Gastrocnemius medialis (tissue), 4 donors: ENCODE data around the gene NADSYN1.

Source experiments
- POLR2A ChIP-seq, 2 donors: fragments of 450-650 bp; IDR thresholded peaks; one replicate each; pipeline ENCODE4 v1.6.1; 2017; ENCODE audit warnings: antibody characterized with exemption in 2 of 2, mild to moderate bottlenecking in 2 of 2, moderate library complexity in 2 of 2
- TF ChIP-seq, protein P1 (sequence below), 5 experiments: fragments of 450-650 bp in 3 of 5; fragments of 200-600 bp in 2 of 5; sonication (generic) in 2 of 5; IDR thresholded peaks in 4 of 5; conservative IDR thresholded peaks in 1 of 5; 1 replicate in 4 of 5; 2 replicates in 1 of 5; pipeline ENCODE4 v1.5.1; 2016 to 2019; ENCODE audit warnings: antibody characterized with exemption in 5 of 5, mild to moderate bottlenecking in 3 of 5, moderate library complexity in 3 of 5

DNA sequence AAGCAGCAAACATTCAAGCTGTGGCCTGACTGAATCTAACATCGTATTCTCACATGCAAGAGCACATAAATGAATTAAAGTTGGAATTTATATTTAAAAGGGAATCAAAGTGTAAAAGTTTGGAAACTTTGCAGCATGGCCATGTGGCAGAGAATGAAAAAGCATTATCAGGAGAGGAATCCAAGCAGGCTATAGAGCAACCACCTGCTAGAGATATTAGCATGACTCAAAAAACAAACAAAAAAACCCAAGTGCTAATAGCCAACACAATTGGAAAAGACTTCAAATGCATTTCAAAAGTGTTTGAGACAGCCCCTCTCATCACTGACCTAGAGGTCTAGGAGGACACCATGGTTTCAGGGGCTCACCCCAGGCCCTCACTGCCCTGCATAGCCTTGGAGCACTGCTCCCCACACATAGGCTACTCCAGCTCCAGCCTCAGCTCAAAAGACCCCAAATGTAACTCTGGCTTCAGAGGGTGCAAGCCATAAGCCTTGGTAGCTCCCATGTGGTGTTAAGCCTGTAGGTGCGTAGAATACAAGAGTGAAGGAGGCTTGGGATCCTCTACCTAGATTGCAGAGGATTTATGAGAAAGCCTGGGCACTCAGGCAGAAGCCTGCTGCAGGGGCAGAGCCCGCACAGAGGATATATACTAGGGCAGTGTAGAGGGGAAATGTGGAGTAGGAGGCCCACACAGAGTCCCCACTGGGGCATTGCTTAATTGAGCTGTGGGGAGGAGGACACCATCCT lies 72.4 kb downstream of the NADSYN1 start:
- TF ChIP-seq, protein P1, sequence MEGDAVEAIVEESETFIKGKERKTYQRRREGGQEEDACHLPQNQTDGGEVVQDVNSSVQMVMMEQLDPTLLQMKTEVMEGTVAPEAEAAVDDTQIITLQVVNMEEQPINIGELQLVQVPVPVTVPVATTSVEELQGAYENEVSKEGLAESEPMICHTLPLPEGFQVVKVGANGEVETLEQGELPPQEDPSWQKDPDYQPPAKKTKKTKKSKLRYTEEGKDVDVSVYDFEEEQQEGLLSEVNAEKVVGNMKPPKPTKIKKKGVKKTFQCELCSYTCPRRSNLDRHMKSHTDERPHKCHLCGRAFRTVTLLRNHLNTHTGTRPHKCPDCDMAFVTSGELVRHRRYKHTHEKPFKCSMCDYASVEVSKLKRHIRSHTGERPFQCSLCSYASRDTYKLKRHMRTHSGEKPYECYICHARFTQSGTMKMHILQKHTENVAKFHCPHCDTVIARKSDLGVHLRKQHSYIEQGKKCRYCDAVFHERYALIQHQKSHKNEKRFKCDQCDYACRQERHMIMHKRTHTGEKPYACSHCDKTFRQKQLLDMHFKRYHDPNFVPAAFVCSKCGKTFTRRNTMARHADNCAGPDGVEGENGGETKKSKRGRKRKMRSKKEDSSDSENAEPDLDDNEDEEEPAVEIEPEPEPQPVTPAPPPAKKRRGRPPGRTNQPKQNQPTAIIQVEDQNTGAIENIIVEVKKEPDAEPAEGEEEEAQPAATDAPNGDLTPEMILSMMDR (IDR thresholded peaks at IDR 0.05 in 4 of 5, conservative IDR thresholded peaks at IDR 0.05 in 1 of 5), result no peak
- no peak for TF ChIP-seq POLR2A (IDR thresholded peaks at IDR 0.05)
